ENCODE results near the gene TRIM25.
A peak's percentile ranks its signal among the peaks of the same experiment; 100 is the strongest.
"Not testable (repeated sequence)": the region's sequence is repeated elsewhere in the genome, so short reads cannot be mapped to it uniquely, and the experiment has no call there.

TRIM25 gene, protein sequence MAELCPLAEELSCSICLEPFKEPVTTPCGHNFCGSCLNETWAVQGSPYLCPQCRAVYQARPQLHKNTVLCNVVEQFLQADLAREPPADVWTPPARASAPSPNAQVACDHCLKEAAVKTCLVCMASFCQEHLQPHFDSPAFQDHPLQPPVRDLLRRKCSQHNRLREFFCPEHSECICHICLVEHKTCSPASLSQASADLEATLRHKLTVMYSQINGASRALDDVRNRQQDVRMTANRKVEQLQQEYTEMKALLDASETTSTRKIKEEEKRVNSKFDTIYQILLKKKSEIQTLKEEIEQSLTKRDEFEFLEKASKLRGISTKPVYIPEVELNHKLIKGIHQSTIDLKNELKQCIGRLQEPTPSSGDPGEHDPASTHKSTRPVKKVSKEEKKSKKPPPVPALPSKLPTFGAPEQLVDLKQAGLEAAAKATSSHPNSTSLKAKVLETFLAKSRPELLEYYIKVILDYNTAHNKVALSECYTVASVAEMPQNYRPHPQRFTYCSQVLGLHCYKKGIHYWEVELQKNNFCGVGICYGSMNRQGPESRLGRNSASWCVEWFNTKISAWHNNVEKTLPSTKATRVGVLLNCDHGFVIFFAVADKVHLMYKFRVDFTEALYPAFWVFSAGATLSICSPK

DNA sequence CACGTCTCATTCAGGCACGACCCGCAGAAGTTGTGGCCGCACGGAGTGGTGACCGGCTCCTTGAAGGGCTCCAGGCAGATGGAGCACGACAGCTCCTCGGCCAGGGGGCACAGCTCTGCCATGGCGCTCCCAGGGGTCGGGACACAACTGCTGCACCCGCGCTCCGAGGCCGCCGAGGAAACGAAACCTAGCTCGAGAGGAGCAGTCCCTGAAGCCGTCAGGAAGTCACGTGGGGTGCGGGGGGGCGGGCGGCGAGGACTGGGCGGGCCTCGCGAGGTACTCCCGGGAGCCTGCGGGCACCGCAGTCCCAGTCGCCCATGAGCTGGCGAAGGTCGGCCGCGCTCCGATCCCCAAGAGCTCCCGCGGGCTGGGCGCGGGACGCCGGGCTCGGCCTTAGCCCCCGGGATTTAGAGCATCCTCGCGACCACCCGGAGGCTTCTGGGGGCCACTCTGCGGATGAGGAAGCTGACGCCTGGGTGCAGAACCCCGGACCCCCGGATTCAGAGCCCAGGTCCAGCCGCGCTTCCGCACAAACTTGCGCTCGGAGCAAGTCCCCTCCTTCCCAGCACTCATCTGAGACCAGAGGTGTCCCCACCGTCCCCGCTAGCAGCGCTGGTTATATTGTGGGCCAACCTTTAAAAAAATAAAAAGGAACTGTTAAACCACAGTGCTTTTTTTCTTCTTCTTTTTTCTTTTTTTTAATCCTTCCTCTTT is at the start of gene TRIM25:
TSS of gene TRIM25 (minus strand) at position 183 of the 714 bp plus-strand sequence. CDS start at position 122, 61 bp downstream.
- DNase-seq (ENCODE audit: low read depth in 2 of 2): peak; percentile 79 to 80

DNA sequence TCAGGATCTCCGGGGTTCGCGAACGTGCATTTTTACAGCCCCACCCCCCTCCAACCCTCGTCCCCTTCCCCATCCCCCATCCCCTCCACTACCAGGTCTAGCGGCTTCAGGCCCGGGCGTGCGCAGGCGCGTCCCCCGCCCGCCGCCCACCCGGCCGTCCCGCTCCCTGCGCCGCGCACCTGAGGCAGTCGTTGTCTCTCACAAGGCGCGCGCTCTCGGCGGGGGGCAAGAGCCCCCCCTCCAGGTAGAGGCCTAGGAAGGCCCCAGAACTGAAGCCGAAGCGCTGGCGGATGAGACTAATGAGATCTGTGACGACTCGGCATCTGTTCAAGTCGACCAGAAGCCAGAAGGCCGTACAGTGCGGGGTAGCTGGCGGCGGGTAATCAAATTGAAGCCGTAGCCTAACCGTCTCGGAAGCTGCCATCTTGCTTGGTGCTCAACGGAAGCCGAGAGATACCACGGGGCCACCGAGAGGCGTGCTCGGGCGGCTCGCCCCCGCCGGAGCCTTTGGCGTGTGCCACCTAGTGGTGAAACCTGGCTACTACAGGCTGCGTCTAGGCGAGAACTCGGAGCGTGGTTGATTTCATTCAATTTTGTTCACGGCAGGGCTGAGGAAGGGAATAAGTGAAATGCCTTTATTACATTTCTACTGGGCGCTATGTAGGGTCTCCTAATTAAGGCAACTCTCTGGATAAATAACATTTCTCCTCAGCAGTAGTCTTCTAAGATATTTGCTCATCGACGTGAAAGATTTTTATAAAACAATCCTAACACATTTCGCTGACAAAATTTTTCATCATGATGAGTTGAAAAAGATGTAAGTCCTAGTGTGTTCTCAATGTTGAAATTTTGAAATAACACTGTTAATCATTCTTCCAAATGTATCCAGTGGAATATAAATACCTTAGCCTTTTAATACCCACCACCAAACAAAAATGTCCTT is 47.0 kb upstream of the TRIM25 start, which contains the start of gene COIL:
TSS of gene COIL (minus strand) at position 455 of the 943 bp plus-strand sequence. CDS start at position 424, 31 bp downstream.
- DNase-seq (ENCODE audit: low read depth in 2 of 2): peak; percentile 87 to 90

DNA sequence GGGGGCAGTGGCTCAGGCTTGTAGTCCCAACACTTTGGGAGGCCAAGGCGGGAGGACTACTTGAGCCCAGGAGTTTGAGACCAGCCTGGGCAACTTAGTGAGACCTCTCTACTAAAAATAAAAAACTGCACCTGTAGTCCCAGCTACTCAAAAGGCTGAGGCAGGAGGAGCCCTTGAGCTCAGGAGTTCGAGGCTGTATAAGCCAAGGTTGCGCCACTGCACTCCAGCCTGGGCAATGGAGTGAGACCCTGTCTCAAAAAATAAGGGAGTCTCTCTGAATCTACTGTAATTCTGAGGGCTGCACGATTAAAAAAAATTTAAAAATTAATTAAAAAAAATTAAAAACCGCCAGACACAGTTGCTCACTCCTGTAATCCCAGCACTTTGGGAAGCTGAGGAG is 43.1 kb upstream of the TRIM25 start:
- no peak for DNase-seq (ENCODE audit: low read depth in 2 of 2)

DNA sequence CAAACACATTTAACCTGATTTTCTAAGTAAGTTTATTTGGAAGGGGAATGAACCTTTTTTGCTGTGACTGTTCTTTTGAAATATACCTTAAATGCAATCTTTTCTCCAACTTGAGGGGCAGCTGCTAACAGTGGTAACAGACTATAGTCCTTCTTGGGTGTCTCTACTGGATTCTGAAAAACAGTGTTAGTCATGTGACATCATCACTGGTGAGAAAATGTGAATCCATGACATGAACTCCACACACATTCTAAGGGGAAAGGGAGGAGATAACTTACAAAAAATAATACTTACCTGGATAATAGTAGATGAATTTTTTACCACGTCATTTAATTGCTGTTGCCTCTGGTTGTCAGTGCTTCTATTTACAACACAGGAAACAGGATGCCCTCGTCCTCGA is 35.7 kb upstream of the TRIM25 start:
- DNase-seq (ENCODE audit: low read depth in 2 of 2): no peak

DNA sequence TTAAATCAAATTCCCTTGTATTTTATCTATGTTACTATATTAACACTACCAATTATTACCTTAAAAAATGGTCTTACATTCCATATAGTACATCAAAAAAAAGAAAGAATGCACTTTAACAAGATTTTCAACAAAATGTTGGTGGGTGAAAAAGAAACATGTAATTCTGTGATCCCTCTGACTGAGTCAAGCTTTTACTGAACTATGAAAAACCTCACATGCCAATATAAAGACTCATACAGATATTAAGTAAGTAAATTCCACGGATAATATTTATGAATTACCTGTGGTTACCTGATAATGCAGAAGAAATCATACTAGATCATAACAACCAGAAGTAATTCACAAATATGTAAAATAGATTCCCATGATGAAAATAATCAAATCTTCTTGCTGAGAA is 34.6 kb upstream of the TRIM25 start:
- DNase-seq (ENCODE audit: low read depth in 2 of 2): no peak

DNA sequence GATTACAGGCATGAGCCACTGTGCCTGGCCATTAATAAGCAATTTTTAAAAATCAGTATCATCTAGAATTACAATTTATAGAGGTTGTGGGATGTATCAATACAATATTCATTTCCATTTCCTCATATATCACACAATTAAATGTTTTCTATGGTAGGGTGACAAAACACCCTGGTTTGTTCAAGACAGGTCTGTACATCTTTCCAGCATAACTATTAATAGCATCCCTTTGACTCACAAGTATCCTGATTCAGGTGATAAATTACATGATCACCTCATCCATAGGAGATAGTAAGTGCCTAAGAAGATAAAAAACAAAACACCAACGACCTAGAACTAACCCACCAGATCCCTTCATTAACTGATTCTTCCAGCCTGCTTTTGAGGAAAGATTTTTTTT is 33.9 kb upstream of the TRIM25 start:
- no peak for DNase-seq (ENCODE audit: low read depth in 2 of 2)

DNA sequence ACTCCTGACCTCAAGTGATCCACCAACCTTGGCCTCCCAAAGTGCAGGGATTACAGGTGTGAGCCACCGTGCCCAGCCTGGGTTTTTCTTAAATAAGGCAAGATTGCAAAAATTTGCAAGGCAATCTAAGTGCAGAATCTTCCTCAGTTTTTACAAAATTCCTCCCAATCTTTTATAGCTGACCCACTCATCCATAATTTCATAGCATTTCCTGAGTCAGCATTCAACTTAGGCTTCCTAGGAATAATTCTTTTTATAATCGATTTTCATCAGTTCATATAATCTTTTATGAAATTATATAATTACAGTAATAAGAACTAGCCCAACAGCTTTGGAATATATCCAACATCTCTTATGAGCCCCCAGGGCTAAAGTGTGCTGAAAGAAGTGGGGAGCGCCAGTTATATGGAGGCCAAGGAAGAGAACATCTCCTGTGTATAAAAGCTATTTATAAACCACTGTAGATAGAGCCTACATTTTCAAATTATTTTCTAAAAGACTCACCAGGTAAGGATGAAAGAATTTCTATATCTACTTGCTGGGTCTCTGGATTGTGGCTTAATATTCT is 32.2 kb upstream of the TRIM25 start:
- no peak for DNase-seq (ENCODE audit: low read depth in 2 of 2)

DNA sequence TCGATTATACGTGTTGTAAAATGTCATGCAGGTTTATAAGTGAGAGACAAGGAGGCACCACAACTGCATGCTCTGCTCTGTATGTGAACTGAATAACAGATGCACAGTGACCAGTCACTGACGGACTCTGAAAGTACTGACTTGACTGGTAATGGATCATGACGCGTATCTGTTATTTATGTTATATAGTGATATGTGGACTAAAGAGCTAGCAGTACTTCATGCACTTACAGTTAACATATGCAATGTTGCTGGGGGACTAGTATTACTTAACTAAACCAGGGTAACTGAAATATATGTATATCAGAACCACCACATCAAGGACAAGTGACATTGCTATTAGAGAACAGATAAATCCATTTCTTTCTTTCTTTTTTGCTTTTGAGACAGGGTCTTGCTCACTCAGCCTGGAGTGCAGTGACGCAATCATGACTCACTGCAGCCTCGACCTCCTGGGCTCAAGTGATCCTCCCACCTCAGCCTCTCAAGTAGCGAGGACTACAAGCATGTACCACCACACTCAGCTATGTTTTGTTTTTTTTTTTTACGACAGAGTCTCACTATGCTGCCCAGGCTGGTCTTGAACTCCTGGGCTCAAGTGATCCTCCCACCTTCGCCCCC is 29.8 kb upstream of the TRIM25 start:
- DNase-seq (ENCODE audit: low read depth in 2 of 2): no peak

DNA sequence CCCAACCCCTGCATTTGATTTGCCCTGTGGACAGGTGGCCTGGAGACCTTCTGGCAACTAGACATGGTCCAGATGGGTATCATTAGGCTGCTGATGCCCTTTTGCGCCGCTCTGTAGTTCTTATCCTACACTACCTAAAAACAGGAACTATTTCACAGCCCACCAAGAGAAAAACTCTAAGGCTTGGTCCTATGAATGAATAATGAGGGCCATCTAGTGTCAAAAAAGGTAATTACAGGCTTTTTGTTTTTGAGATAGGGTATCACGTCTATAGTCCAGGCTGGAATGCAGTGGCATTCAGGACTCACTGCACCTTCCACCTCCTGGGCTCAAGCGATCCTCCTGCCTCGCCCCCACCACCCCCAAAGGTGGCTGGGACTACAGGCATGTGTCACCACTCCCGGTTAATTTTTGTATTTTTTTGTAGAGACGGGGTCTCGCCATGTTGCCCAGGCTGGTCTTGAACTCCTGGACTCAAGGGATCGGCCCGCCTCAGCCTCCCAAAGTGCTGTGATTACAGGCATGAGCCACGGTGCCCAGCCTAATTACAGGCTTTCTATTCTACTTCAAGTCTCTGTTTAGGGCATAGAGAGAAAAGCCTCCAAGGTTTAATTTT is 26.1 kb upstream of the TRIM25 start:
- no peak for DNase-seq (ENCODE audit: low read depth in 2 of 2)

DNA sequence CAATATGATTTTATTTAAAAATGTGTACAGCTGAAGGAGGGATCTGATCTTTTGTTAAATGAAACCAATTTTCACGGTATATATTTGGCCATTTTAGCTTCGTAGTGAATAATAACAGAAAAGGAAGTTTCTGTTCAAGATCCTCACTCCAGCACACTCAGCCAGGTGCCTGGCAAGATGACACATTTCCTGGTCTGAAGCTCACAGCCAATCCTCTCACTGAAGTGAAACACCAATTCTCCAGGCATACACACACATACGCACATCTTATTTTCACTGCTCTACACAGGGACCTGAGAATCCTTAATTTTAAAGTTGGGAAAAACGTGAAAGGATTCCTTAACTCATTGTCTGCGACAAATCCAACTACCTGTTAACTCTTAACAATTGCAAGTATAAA is 24.4 kb upstream of the TRIM25 start:
- not testable (repeated sequence) for DNase-seq (ENCODE audit: low read depth in 2 of 2)

DNA sequence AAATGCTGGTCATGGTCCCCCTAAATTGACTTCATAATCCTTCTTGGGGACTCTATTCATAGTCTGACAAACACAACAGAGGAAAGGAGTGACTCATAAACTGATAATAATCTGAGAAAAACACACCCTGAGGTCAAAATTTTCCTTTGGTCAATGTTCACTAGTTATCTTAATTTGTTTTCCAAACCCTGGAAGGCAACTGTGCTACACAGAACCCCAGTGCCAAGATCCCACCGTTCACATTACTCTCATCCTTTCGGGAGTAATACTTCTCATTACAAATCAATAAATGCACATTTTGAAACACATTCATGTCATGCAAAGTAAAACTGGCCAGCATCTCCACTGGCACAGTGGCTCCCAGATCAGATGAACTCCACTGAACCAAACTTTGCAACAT is 23.8 kb upstream of the TRIM25 start:
- DNase-seq (ENCODE audit: low read depth in 2 of 2): no peak

DNA sequence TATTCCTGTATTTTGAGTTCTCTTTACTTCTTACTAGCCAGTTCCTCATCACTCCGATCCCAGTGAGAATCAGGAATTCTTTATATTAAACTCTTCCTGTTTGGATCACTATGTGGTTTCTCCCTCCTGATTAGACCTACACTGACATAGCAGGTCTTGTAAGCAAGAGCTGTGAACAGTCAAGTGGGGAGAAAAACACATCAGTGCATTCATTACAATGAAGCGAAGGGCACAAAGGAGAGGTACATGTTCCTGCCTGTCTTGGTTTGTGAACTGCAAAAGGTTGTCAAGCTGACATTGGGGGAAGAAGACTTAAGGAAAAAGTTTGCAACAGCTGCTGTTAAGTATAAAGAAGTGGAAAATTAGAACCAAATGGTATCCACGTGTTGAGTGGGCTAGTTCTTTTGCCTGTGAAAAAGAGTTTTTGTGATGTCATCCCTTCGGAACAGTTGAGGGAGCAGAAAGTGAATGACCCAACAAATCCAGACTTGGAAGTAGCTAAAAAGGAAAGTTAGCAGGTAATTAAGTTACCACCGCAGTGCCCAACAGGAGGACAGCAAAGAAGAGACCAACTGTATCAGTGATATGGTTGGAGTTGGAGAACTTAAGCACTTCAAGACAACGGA is 23.0 kb upstream of the TRIM25 start:
- DNase-seq (ENCODE audit: low read depth in 2 of 2): no peak

DNA sequence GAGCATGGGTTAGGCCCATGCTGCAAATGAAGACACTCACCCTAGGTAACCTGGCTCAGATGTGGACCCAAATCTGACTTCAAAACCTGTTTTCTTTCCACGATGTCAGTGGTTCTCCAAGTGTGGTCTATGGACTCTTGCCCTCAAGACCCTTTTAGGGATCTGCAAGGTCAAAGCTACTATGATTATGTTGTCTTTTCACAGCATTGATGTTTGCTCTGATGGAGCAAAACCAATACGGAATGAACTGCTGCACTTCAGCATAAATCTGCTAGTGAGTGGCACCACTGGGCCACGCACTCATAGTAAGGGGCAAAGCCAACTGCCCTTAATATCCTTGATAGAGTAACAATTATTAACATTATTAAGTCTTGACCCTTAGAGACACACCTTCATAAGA is 21.6 kb upstream of the TRIM25 start:
- no peak for DNase-seq (ENCODE audit: low read depth in 2 of 2)

DNA sequence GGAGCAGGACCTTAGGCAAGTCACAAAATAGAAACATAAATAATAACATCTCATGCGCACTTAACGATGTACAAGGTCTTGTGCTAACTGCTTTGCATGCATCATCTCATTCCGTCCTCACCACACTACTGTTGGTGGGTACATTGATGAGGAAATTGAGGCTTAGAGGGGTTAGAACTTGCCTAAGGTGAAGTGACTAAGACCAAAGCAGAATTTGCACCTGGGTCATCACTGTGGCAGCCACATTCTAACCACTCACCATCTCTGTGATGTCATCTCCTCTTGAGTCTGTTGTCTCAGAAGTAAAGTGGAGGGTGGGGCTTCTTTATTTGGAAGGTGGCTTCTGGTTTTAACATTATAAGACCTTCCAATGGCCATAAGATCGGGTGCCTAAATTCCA is 20.4 kb upstream of the TRIM25 start:
- DNase-seq (ENCODE audit: low read depth in 2 of 2): no peak

DNA sequence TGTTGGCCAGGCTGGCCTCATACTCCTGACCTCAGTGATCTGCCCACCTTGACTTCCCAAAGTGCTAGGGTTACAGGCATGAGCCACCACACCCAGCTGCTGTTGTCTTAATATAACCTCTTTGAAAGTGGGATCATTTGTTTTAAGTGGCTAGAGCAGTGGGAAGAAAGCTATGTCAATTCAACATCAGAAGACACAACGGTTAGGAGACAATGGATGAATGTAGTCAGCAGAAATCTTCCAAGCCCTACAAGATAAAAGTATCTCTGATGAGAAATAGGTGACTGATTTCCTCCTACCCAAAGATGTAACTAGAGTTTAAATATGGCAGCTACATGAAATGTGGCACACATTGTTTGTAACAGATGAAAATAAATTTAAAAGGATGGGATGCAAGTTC is 20.0 kb upstream of the TRIM25 start:
- DNase-seq (ENCODE audit: low read depth in 2 of 2): no peak

DNA sequence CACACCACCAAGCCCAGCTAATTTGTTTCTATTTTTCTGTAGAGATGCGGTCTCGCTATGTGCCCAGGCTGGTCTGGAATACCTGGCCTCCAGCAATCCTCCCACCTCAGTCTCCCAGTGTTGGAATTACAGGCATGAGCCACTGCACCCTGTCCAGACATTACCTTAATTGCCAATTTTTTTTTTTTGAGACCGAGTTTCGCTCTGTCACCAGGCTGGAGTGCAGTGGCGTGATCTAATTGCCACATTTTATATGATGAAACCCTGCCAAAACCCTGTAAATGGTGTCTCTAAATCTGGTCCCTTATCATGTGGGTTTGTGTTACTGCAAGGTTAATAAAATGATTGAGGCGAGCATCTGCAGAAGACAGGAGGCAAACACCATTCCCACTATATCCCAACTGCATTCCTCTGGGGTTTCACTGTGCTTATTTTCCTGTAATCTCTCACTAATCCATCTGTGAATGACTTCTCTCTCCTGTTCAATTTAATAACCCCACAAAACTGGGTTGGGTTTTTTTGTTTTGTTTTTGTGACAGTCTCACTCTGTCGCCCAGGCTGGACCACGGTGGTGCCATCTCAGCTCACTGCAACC is 19.4 kb upstream of the TRIM25 start:
- no peak for DNase-seq (ENCODE audit: low read depth in 2 of 2)

DNA sequence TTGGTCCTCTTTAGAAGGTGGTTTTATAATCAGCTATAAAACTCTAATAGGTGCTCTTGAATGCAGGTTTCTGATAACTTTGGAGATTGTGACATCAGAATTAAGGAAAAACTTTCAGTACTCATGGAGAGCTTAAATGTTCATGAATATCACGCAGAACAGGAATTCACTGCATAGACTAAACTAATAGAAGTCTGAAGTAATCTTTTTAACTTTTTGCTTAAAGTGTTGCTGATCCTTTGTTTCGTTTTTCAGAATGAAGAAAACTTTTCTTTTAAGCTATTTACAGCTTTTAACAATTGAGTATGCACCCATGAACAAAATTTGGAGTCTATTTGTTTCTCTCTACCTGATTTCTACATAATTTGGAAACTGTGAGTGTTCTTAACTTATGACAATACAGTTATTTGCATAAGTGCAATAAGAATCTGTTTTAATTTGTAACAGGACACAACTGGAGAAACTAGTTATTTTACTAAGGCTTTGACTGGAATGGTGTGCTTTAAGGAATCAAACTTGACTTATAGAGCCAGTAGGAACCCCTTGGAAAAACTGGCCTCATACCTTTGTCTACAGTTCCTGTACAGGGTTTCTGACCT is 17.0 kb upstream of the TRIM25 start:
- DNase-seq (ENCODE audit: low read depth in 2 of 2): no peak

DNA sequence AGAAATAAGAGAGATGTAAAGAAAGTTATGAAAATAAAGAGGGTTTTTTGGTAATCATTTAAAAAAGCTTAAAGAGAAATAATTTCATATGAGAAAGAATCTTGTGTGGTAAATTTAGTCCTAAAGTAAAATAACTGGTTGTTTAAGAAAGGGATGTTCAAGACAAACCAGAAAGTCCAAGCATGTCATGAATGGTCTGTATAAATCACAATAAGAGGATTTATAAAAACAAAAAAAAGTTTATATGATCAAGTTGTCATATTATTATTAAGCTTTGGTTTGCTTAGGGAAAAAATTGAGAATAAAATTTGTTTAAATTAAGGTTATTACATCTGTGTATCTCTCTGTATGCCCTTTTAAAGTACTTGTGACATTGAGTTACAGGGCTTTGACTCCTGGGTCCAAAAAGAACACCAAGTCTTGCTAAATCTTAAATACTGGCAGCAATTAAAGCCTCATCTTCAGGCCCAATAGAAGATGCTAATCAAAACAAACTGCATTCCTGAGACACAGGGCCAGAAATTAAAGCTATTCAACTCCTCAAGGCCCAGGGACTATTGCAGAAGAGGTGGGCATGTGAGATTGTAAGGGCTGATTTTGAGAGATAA is 15.6 kb upstream of the TRIM25 start:
- DNase-seq (ENCODE audit: low read depth in 2 of 2): no peak

DNA sequence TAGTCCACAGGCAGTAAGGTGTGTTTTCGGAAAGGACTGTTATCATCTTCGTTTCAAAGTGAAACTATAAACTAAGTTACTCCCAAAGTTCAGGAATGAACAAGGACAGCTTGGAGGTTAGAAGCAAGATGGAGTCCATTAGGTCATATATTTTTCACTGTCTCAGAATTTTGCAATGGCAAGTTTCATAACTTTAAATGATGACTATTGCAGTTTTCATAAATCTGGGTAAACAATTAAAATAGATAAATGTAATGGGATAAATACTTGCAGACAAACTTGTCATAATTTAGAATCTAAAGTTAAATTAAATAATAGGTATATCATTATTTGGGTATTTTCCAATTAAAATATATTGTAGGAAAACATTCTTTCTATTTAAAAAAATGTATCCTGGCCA is 14.7 kb upstream of the TRIM25 start:
- DNase-seq (ENCODE audit: low read depth in 2 of 2): no peak
